ENCODE measurements around the gene PARD3. TPM values are rescaled to one million over a fixed set of nuclear protein-coding genes. Genes with fewer than 3 reads are reported as not detected.

The PARD3 gene
- total and polyA plus RNA-seq, 10 of the 15 experiments (the other 5 are each of a cell fraction or from before 2014, with no cell fraction given), result 2.6 to 43.1 (median 13.9) TPM

- Histone ChIP-seq H4K20me1 (ENCODE audit: control insufficient read depth, insufficient read depth) (no peaks in the 10 kb centered on the region), H3K4me1 (ENCODE audit: control insufficient read depth, insufficient read depth, low read length) (no peaks in the 10 kb centered on the region), H3K4me3 (no peak overlapping the region), H3K27ac (ENCODE audit: control insufficient read depth, insufficient read depth) (no peak overlapping the region), H3K4me2 (ENCODE audit: control insufficient read depth, insufficient read depth) (no peak overlapping the region), H3K27me3 (replicated peaks in 1 of 2; ENCODE audit: control insufficient read depth in 2 of 2, insufficient read depth in 2 of 2, low read length in 1 of 2) (no peaks in the 10 kb centered on the region; a peak in 1 of 4 replicates), H3K9ac (ENCODE audit: control insufficient read depth, insufficient read depth, low read length) (no peak overlapping the region), H3K36me3 (ENCODE audit: control insufficient read depth in 2 of 2, insufficient read depth in 2 of 2, low read length in 1 of 2) (no peaks in the 10 kb centered on the region), H3K79me2 (ENCODE audit: control insufficient read depth, insufficient read depth, low read length) (no peaks in the 10 kb centered on the region), H2AFZ (ENCODE audit: control insufficient read depth, low read depth, low read length) (no peak overlapping the region), H3K9me3 (replicated peaks; ENCODE audit: control insufficient read depth, insufficient read depth, low read length) (no peaks in the 10 kb centered on the region)
- POLR2A ChIA-PET, result interaction anchor here (1.0 kb wide), 1 partner anchor 22 kb away, joined by 3 read pairs; no protein-coding TSS in a partner anchor
- no TSS peak for BruUV-seq (replicated peaks)
- SMC1A ChIA-PET (ENCODE audit: uncharacterized antibody, unreplicated experiment), result interaction anchor here (0.7 to 3.2 kb wide), 17 partner anchors 9 to 1027 kb away, joined by 3 to 8 read pairs (median 4); no protein-coding TSS in a partner anchor
- DNase-seq (ENCODE audit: low read depth, low spot score) (no peak), FAIRE-seq (no peak), ATAC-seq (no peak)
- intact Hi-C loops (cut with micrococcal nuclease; ENCODE audit: unreplicated experiment), result no loop called here
- in situ Hi-C loops (cut with MboI), result no loop called here
- WGBS (ENCODE audit: insufficient coverage, insufficient replicate concordance, low lambda C conversion rate, missing lambda C conversion rate), result 41% methylated on average over 10 of the region's 10 CpGs
- RAD21 ChIA-PET (ENCODE audit: unreplicated experiment), result interaction anchor here (0.9 to 2.1 kb wide), 3 partner anchors 17 to 1026 kb away, joined by 3 to 5 read pairs (median 3); no protein-coding TSS in a partner anchor
- CTCF ChIA-PET, result interaction anchor here (0.7 to 2.1 kb wide), 8 partner anchors 24 to 1027 kb away, joined by 3 to 5 read pairs (median 3); no protein-coding TSS in a partner anchor
- no peak for TF ChIP-seq E2F4 (IDR thresholded peaks at IDR 0.05; ENCODE audit: low read depth, low read length)
- TF ChIP-seq MYB (IDR thresholded peaks at IDR 0.05; ENCODE audit: borderline replicate concordance, low read depth, low read length), result no peak
- TF ChIP-seq RFX5 (IDR thresholded peaks at IDR 0.05; ENCODE audit: low read depth, low read length), result no peak
- TF ChIP-seq BCL11A (IDR thresholded peaks at IDR 0.05; ENCODE audit: low read depth, low read length), result no peak
- no peak for TF ChIP-seq PBX3 (IDR thresholded peaks at IDR 0.05; ENCODE audit: insufficient replicate concordance, low read depth, low read length)
- no peak for TF ChIP-seq SP1 (IDR thresholded peaks at IDR 0.05; ENCODE audit: low read depth, low read length)
- no peak for TF ChIP-seq SMAD5 (IDR thresholded peaks at IDR 0.05; ENCODE audit: low read depth)
- no peak for TF ChIP-seq ZNF217 (IDR thresholded peaks at IDR 0.05)
- no peak for TF ChIP-seq ZBED1 (IDR thresholded peaks at IDR 0.05; ENCODE audit: borderline replicate concordance)
- no peak for TF ChIP-seq WRNIP1 (IDR thresholded peaks at IDR 0.05; ENCODE audit: borderline replicate concordance, low read depth, low read length)
- TF ChIP-seq ZZZ3 (IDR thresholded peaks at IDR 0.05; ENCODE audit: control insufficient read depth, insufficient read length, low read depth), result no peak
Observed at GRCh38 chr10:34219753-34220548, 595.1 kb downstream of the PARD3 start.

Measured in GM12878 (cell line).